ENCODE measurements around the gene DBH.

Gene DBH

GRCh38 chr9:133707065-133707762, 71.1 kb downstream of the DBH start:
- H3K27ac ChIP-seq (ENCODE audit: low read depth, low read length) = no peak overlapping the region
- H3K4me1 ChIP-seq (ENCODE audit: insufficient read depth, low read length) = peaks cover 6% of the 10 kb centered on the region
- 88% methylated on average over 17 of the region's 17 CpGs for WGBS
- H3K27me3 ChIP-seq (ENCODE audit: insufficient read depth, low read length) = no peaks in the 10 kb centered on the region
- H3K9ac ChIP-seq (ENCODE audit: low read depth, low read length) = no peak overlapping the region
- no peak overlapping the region for H3K4me3 ChIP-seq (ENCODE audit: low read length)
- no peaks in the 10 kb centered on the region for H3K9me3 ChIP-seq (ENCODE audit: insufficient read depth, low read depth, low read length)
- H3K36me3 ChIP-seq (ENCODE audit: insufficient read depth, low read length) = no peaks in the 10 kb centered on the region

DNA sequence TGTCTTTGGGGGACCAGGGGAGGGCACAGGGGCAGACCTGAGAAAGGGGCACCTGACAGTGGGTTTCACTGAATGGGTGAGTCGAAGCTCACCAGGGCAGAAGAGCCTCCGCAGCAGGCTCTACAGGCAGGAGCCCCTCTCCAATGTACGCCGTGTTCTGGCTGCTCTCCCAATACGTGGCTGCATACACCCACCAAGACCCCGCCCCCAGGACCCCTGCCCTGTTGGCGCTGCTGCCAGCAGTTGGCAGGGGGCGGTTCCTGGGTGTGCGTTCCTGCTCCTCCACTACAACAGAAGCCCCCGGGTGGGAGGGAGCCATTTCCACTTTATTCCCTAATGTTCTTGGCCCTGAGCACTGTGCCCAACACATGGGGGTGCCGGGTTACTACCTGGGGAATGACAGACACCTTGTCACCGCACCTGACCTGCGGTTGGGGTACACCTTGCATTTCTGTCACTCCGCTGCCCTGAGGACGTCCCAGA, 71.6 kb downstream of the DBH start:
- 90% methylated on average over 15 of the region's 15 CpGs for WGBS
- no peak overlapping the region for H3K4me3 ChIP-seq (ENCODE audit: low read length)
- H3K9ac ChIP-seq (ENCODE audit: low read depth, low read length) = no peak overlapping the region
- no peak overlapping the region for H3K27ac ChIP-seq (ENCODE audit: low read depth, low read length)
- H3K9me3 ChIP-seq (ENCODE audit: insufficient read depth, low read depth, low read length) = no peaks in the 10 kb centered on the region
- no peaks in the 10 kb centered on the region for H3K36me3 ChIP-seq (ENCODE audit: insufficient read depth, low read length)
- peaks cover 2% of the 10 kb centered on the region for H3K4me1 ChIP-seq (ENCODE audit: insufficient read depth, low read length)
- H3K27me3 ChIP-seq (ENCODE audit: insufficient read depth, low read length) = no peaks in the 10 kb centered on the region

DNA sequence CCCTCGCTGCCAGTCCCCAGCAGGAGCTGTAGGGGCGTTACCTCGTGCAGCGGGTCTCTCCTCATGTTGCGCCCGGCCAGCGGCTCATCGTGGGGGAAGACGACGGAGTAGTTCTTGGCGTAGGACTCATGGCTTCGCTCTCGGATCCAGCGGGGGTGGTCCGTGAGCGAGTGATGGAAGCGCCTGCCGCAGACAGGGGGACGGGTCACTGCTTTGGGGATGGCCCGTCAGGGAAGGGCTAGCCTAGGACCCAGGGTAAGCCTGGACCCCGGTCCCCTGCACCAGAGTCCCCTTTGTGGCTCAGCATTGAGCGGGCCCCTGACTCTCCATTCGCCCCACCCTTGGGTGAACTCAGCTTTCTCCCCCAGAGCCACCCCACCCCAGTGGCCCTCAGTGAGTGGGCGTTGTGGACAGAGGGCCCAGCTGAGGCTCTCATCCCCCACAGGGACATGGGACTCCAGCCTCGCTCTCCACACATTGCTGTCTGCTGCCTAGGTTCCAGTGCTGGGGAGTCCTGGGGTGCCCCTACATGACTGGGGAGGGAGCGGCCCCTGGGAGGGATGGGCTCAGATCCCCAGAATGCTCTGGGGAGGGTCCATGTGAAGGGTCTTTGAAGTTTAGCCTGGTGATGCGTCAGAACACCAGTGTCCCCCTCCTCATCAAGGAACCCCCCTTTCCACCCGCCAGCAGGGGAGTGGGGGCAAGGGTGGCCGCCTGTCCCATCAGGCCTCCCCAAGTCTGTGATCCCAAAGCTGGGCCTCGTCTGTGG, 72.3 kb downstream of the DBH start:
- Histone ChIP-seq H3K9ac (ENCODE audit: low read depth, low read length) (no peak overlapping the region), H3K27ac (ENCODE audit: low read depth, low read length) (no peak overlapping the region), H3K27me3 (ENCODE audit: insufficient read depth, low read length) (no peaks in the 10 kb centered on the region), H3K36me3 (ENCODE audit: insufficient read depth, low read length) (no peaks in the 10 kb centered on the region), H3K4me1 (ENCODE audit: insufficient read depth, low read length) (no peaks in the 10 kb centered on the region), H3K4me3 (ENCODE audit: low read length) (no peak overlapping the region), H3K9me3 (ENCODE audit: insufficient read depth, low read depth, low read length) (no peaks in the 10 kb centered on the region)
- 91% methylated on average over 29 of the region's 30 CpGs for WGBS

Measured in HUES64 (cell line).